Kidney tubule cell (primary cell): ENCODE measurements around the gene MTG1.
"Not testable (repeated sequence)": the region's sequence is repeated elsewhere in the genome, so short reads cannot be mapped to it uniquely, and the experiment has no call there.

Experiments used
- DNase-seq: peaks from one replicate; pipeline ENCODE4 v3.0.0-alpha.2; 2018; ENCODE audit warnings: low spot score

MTG1 gene

GRCh38 chr10:133400624-133401424 is 6.9 kb downstream of the MTG1 start:
- DNase-seq: no peak

GRCh38 chr10:133401500-133401899 is 7.5 kb downstream of the MTG1 start:
- no peak for DNase-seq

GRCh38 chr10:133401981-133402725 is 8.2 kb downstream of the MTG1 start:
- DNase-seq: no peak

GRCh38 chr10:133403359-133403758 is 9.4 kb downstream of the MTG1 start:
- DNase-seq: peak; percentile 56

- DNase-seq: no peak
These were observed 9.8 kb downstream of the MTG1 start for GRCh38 chr10:133403784-133404183.

- peak; percentile 54 for DNase-seq
These were observed 11.3 kb downstream of the MTG1 start for GRCh38 chr10:133405272-133405671.

GRCh38 chr10:133405844-133406527 is 12.0 kb downstream of the MTG1 start:
- peak; percentile 29 for DNase-seq

GRCh38 chr10:133411523-133412380 is 17.8 kb downstream of the MTG1 start:
- no peak for DNase-seq

- no peak for DNase-seq
These were observed 18.4 kb downstream of the MTG1 start for GRCh38 chr10:133412381-133412711.

- not testable (repeated sequence) for DNase-seq
These were observed 20.4 kb downstream of the MTG1 start for GRCh38 chr10:133414401-133414800.

GRCh38 chr10:133415752-133416151 is 21.8 kb downstream of the MTG1 start:
- DNase-seq: no peak

GRCh38 chr10:133418289-133418993 is 24.5 kb downstream of the MTG1 start:
- no peak for DNase-seq

- DNase-seq: no peak
These were observed 25.4 kb downstream of the MTG1 start for GRCh38 chr10:133419211-133419950.

GRCh38 chr10:133420028-133420427 is 26.1 kb downstream of the MTG1 start:
- no peak for DNase-seq

GRCh38 chr10:133420579-133420978 is 26.6 kb downstream of the MTG1 start:
- DNase-seq: no peak

GRCh38 chr10:133421336-133422222 is 27.6 kb downstream of the MTG1 start:
- DNase-seq: no peak

- DNase-seq: no peak
These were observed 28.4 kb downstream of the MTG1 start for GRCh38 chr10:133422223-133422806.

GRCh38 chr10:133422807-133423771 is 29.1 kb downstream of the MTG1 start:
- peak; percentile 9 for DNase-seq
